HG03571 (cell line): Measurements from ENCODE around the gene C11orf68.

Experiments used
- ATAC-seq: cut with Tn5 transposase; IDR thresholded peaks from one replicate; pipeline ENCODE4 v1.9.1; 2021; ENCODE audit not compliant: unreplicated experiment

C11orf68 gene

DNA sequence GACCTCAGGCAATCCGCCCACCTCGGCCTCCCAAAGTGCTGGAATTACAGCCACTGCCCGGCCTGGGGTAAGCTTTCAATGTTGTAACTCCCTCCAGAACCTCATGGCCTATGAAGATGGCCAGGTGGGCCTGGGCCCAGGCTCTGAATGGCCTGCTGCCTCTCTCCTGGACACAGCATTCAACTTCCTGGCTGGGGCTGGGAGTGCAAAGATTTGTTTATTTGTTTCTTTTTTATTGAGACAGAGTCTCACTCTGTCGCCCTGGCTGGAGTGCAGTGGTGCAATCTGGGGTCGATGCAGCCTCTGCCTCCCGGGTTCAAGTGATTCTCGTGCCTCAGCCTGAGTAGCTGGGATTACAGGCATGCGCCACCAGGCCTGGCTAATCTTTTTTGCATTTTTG lies 25.9 kb upstream of the C11orf68 start:
- ATAC-seq: no peak

DNA sequence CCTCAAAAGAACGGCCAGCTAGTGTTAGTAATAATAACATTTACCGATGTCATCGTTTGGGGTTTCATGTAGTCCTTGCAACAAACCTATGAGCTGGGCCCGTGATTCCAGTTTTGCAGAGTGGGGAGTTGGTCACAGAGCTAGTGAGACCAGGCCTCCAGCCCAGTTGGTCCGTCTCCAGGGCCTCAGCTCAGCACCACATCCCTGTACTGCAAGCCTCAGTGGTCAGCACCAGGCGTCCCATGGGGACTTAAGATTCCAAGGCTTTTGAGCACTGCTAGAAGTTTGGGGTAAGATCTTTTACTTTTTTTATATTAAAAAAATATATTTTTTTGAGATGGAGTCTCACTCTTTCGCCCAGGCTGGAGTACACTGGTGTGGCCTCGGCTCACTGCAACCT lies 25.3 kb upstream of the C11orf68 start:
- no peak for ATAC-seq

DNA sequence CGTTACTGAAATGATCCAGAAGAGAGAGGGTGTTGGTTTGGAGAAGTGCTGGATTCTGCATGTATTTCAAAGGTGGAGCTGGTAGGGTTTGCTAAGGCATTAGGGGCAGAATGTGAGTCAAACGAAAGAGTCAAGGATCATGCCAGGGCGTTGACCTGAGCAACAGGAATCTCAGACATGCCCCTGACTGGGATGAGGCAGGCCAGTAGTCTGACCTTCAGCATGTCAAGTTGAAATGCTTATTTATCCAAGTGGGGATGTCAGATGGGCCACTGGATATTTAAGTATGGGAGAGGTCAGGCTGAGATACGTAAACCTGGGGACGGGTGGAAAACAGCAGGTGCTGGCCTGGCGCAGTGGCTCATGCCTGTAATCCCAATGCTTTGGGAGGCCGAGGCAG lies 23.7 kb upstream of the C11orf68 start:
- ATAC-seq: no peak

DNA sequence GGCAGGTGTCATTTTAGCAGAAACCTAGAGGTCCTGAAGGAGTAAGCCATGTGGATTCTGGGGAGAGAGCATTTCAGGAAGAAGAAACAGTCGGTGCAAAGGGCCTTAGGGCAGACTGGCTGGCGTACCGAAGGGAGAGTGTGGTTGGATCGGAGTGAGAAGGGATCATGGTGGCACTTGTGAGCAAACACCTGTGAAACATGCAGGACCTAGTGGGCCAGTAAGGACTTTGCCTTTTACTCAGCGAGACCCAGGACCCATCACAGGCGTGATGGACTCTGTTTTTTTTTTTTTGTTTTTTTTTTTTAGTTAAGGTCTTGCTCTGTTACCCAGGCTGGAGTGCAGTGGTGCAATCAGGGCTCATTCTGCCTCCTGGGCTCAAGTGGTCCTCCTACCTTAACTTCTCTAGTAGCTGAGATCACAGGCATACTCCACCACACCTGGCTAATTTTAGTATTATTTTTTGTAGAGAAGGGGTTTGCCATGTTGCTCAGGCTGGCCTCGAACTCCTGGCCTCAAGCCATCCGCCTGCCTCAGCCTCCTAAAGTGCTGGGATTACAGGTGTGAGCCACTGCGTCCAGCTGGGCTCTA lies 23.0 kb upstream of the C11orf68 start:
- no peak for ATAC-seq

DNA sequence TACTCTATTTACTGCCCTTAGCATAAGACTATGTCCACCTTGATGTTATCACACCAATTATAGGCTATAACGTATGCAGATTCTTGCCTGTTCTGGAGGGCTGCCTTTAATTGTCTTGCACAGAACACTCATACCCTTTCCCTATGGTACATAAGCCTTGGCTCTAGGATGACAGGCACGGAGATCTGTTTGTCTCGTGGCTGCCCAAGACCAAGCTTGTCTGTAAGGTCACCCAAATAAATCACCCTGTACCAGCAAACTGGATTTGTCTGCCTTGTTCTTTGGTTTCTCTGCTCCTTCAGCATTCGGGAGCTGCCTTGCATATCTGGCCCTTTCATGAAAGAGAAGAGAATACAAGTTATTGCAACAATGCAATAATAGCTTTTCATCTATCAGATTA lies 18.9 kb upstream of the C11orf68 start:
- ATAC-seq: no peak

DNA sequence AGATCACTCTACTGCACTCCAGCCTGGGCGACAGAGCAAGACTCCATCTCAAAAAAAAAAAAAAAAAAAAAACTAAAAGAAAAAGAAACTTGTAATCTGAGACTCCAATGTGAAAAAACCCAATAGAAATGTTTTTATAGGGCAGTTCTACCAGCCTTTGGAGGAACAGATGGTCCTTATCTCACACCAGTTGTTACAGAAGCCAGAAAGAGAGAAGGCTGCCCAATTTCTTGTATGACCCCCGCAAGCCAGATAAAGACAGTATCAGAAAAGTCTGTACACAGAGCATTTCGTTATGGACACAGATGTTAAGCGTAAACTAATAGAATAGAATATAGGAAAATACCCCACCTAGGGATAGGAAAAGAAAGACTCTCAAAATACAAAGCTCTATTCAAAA lies 15.2 kb upstream of the C11orf68 start:
- ATAC-seq: no peak

DNA sequence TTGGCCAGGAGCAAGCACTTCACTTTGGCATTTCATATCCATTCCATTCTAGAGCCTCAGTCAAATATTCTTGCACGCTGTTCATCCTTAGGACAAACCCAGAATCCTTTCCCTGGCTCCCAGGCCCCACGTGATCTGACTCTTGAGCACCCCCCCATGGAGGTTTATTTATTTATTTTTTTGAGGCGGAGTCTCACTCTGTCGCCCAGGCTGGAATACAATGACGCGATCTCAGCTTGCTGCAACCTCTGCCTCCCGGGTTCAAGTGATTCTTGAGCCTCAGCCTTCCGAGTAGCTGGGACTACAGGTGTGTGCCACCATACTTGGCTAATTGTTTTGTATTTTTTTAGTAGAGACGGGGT lies 13.7 kb upstream of the C11orf68 start:
- no peak for ATAC-seq

DNA sequence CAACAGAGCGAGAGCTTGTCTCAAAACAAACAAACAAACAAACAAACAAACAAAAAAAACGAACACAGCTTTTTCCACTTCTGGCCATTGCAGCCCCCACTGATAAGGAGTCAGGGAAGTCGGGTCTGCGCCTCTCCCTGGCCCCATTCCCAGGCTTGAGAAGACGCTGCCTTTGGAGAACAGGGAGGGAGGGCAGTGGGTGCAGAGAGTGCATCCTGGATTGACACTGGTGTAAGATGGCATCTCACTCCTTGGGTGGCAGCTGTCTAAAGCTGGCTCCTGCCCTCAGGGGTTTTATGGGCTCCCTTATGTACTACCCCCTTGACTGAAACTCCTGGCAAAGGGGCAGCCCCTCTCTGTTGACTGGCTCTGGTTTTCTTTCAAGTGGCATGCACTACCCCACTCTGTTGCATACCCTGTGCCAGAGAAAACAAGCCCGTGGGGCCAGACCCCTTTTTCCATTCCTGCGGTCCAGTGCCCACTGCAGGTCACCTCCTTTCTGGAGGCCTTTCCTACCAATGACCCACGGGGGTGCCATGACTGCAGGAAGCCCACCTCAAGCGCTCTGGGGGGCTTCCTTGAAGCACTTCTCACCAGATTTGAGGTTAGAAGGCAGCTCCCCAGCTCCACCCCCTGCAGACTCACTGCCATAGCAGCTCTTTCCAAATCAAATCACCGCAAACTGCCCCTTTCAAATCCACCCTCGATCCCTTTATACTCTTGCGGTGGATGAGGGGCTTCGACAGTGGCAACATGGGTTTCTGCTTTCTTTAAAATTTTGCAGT lies 13.1 kb upstream of the C11orf68 start:
- ATAC-seq: no peak

DNA sequence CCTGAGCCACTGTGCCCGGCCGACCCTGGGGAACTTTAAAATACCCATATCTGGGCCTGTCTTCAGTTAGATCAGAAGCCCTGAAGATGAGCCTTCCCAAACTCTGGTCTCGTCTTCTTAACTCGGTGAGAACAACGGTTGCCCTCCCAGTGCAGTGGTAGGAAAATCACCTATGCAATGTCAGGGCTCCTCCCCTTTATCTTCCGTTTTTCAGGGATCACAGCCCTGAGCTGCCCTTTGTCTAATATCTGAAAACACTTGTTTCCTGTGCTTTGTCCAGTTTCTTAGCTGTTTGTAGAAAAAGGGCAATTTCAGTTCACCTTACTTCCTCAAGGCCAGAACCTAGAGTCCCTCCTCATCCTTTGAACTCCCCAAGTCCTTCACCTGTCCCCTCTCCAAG lies 9.8 kb upstream of the C11orf68 start:
- no peak for ATAC-seq

DNA sequence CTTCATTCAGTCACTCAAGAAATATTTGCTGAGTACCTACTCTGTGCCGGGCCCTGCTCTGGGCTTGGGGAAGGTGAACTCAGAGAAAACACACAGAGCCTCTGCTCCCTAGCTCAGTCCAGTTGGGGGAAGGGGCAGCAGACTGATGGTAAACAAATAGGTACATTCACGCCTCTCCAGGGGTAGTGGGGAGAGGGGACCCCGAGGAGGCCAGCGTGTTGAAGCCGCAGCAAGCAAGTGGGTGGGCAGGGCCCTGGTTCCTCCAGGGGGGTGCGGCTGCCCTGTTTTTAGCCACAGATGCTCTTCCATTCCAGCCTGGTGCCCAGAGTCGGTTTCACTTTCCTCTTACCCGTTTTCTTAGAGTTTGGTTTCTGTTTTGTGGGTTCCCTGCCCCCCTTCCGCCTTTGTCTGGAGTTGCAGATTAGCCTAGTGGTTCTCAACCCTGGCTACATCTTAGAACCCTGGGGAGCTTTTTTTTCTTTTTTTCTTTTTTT lies 9.1 kb upstream of the C11orf68 start:
- ATAC-seq: no peak

DNA sequence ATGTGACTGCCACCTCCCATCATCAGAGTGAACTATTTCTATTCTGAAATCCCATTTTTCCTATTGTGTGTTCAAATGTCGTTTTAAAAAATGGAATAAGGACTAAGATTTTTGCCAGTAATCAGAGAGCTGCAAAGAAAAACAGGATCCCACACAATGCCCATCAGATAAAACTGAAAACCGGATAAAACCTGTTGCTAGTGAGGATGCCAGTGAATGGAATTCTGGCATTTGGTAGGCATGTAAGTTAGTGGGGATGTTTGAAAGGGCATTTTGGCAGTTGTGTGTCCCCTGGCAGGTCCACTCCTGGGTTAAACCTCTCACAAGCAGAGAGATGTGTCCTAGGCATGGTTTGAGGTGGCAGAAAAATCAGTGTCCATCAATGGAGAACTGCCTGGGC lies 6.5 kb upstream of the C11orf68 start:
- ATAC-seq: no peak

DNA sequence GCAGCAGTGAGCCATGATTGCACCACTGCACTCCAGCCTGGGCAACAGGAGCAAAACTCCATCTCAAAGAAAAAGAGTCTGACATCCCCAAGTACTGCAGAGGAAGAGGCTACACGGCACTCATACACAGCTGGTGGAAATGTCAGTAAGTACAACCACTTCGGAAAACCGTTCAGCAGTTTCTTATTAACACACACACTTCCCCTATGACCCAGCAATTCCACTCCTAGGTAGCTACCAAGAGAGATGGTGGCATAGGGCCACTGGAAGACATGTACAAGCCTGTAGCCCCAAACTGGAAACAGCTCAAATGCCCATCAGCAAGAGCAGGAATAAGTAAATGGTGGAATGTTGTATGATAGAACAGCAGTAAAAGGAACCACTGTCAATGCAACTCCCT lies 3.7 kb upstream of the C11orf68 start:
- ATAC-seq: no peak

DNA sequence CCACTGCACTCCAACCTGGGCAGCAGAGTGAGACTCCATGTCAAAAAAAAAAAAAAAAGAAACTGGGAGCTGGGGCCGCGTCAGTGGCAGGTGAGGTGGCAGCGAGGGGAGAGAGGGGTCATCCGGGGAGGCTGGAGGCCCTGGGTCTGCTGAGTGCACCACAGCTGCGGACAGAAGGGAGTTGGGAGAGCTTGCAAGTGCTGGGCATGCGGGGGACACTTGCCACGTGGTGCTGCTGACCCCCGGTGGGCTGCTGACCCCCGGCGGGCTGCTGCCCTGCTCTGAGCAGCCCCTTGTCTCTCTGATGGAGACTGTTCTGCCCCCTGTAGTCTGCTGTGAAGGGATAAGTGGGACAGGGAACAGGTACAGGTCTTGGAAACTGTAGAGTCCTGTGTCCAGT lies 3.0 kb upstream of the C11orf68 start:
- ATAC-seq: no peak

DNA sequence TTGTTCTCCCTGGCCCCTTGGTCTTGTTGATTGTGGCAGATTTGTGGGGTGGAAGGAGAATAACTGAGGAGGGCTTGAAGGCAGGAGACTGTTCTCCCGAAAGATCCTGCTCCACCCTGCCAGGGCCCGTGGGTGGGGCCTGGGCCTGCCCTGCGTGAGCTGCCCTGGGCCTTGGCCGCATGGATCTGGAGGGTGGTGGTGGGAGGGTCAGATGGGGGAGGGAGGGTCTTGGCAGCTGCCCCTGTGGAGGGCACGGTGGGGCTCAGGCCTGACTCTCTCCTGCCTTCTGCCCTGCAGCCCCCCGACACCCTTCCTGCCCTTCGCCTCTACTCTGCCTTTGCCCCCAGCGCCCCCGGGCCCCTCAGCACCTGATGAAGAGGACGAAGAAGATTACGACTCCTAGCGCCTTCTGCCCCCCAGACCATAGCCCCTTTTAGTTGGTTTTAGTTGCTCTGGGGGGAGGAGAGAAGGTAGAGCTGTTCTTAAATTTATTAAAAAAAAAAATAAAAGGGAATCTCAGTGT lies 2.2 kb upstream of the C11orf68 start:
- no peak for ATAC-seq

DNA sequence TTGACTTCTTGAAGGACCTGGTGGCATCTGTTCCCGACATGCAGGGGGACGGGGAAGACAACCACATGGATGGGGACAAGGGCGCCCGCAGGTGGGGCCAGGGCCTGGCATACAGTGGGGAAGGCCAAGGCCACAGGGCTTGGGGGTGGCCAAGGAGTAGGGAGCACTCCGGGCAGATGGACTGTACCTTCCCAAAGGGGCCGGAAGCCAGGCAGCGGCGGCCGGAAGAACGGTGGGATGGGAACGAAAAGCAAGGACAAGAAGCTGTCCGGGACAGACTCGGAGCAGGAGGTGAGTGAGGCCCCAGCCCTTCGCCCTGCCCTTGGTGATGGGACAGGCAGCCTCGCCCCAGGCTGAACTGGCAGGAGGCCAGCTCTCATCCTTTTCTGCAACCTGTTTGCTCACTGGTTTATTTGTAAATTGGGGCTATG lies 1.5 kb upstream of the C11orf68 start:
- no peak for ATAC-seq

DNA sequence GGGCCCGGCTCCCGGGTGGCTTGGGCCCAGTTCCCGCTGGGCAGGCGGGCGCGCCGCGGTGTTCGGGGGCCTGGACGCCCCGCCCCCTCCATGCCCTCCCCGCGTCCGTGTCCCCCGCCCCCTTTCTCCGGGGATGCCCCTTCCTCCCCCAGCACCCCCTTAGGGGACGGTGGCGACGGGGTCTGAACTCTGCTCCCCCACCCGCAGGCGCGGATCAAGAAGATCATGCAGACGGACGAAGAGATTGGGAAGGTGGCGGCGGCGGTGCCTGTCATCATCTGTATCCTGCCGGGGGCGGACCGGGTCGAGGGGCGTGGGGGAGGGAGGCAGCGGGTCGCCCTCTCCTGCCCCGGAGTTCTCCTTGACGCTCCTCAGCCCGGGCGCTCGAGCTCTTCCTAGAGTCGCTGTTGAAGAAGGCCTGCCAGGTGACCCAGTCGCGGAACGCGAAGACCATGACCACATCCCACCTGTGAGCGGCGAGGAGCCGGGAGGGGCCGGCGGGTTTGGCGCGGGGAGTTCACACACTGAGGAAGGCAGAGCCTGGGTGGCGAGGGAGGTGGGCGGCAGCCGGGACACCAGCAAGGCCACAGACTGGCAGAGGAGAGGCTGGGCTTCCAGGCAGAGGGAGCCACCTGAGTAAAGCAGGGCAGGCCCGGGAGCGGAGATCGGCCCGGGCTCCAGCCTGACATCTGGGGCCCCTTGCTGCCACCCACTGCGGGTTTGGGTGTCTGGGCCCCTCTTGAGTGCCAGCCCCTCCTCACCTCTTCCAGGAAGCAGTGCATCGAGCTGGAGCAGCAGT lies 910 bp upstream of the C11orf68 start:
- peak; percentile 3 for ATAC-seq

DNA sequence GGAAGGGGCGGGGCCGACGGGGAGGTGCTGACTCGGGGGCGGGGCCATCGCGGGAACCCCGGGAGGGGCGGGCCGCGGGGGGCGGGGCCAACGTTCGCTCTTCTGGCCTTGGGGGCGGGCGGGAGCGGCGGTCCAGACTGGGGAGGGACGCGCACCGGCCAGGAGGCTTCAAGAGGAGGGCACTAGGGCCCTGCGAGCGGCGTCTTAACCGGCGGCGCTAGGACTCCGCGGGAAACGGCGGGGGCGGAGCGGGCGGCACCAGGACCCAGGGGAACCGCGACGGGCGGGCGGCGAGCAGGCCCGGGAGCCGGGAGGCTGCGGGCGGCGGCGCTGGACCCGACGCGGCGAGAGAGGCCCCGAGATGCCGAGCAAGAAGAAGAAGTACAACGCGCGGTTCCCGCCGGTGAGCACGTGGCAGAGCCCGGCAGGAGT lies 295 bp upstream of the C11orf68 start, which contains the start of gene DRAP1:
Gene DRAP1 (plus strand): TSS at position 286 of the 432 bp plus-strand sequence. CDS start 76 bp downstream, at position 362.
- peak; percentile 70 for ATAC-seq

DNA sequence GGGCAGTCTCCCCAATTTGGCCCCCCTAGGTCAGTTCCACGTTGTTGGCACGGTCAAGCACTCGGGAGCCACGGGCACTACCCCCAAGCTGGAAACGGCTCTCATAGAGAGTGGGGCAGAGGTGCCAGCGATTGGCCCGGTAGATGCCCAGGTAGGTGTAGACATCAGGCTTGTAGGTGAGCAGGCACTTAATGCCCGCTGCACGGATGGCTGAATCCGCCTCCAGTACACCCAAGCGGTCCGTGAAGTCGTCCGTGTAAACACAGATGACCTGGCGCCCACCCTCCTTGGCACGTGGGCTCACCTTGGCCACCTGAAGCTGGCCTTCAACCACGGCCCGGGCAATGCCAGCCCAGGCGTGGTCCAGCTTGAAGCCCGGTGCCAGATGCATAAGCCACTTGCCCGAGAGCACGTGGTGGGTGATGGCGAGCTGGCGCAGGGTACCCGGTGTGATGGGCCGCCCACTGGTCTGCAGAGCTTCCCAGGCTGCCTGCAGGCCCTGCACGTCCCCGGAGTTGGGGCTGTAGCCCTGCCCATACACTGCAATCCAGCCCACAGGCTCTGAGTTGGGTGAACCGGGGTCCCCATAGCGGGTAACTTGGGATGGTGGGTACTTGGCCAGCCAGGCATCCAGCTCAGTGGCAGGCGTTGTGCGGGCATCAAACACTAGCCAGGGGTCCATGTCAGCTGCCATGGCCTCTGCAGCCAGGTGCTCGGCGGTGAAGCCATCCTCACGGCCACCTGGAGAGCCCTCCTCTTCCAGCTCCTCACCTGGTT lies 1.2 kb downstream of the C11orf68 start:
- ATAC-seq: no peak

DNA sequence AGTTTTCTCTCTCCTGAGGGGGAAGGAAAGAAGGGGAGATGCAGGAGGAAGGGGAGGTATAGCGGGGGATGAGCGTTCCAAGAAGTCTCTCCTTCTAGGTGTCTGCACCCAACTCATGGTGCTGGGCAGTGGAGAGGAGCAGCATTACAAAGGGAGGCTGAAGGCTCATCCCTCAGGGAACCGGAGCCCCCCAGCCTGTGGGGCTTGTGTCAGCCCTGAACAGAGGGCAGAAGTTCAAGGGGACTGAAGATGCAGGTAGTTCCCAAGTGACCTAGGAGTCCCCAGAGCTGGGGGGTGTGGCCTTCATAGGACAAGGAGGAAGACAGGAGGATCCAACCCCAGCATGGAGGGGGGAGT lies 1.8 kb downstream of the C11orf68 start:
- no peak for ATAC-seq

DNA sequence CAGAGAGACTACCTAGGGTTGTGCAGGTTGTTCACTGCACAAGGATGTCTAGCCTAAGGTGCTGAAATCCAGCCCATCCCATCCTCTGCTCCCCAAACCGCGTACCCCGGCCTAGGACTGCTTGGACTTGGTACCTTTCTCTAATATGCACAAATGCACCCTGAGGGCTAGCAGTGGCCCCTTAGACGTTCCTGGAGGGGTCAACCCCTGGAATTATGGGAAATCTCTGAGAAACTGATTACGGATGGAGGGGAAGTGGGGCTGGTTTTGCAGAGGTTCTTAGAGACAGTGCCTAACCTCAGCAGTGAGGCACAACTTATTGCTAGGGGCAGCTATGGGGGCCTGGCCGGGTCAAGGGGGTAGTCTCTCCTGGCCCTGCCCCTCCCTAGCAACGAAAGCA lies 2.5 kb downstream of the C11orf68 start:
- no peak for ATAC-seq

DNA sequence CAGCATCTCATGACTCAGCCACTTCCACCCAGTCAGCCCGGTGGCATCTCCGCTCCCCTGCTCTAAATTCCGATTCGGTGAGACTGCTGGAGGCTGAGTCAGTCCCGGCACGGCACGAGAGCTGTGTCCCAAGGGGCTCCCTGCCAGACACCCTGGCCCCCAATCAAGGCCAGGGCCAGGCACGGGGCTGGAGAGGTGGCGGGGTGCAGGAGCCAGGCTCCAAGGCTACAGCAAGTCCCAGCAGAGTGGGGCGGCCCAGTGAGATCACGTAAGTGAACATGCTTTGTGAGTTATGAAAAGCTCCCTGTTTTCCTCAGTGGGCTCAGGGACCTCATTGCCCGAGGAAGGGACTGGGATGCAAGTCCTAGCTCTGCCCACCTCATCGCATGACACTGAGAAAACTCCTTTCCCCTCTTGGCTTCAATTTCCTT lies 3.0 kb downstream of the C11orf68 start:
- ATAC-seq: no peak
